H9 (cell line): ENCODE data around the gene RSU1. TPM values are rescaled to one million over a fixed set of nuclear protein-coding genes. Genes with fewer than 3 reads are reported as not detected.
A peak's percentile ranks its signal among the peaks of the same experiment; 100 is the strongest.

Experiments used
- DNase-seq: peaks from one replicate; pipeline ENCODE4 v3.0.0-alpha.2; 2017
- H2AFZ ChIP-seq: one replicate; pipeline ENCODE4 v1.6.1; 2013; ENCODE audit warnings: mild to moderate bottlenecking, low read length, control low read depth, moderate library complexity
- H2AK5ac ChIP-seq: 2 replicates; pipeline ENCODE4 v1.6.1; 2013; ENCODE audit warnings: low read length, control low read depth, mixed read lengths; ENCODE audit not compliant: insufficient read length
- H2BK120ac ChIP-seq: one replicate; pipeline ENCODE4 v1.6.1; 2013; ENCODE audit warnings: low read depth, mild to moderate bottlenecking, low read length, control low read depth, inconsistent platforms; ENCODE audit not compliant: poor library complexity, severe bottlenecking
- H2BK12ac ChIP-seq: 2 replicates; pipeline ENCODE4 v1.6.1; 2013; ENCODE audit warnings: low read length, control low read depth, mixed read lengths, low read depth; ENCODE audit not compliant: insufficient read length
- H2BK15ac ChIP-seq: 2 replicates; pipeline ENCODE4 v1.6.1; 2013; ENCODE audit warnings: low read depth, low read length, control low read depth
- H2BK20ac ChIP-seq: one replicate; pipeline ENCODE4 v1.6.1; 2013; ENCODE audit warnings: low read depth, mild to moderate bottlenecking, low read length, control low read depth, inconsistent platforms; ENCODE audit not compliant: poor library complexity, severe bottlenecking
- H2BK5ac ChIP-seq: 2 replicates; pipeline ENCODE4 v1.6.1; 2013; ENCODE audit warnings: low read length, control low read depth, mixed read lengths; ENCODE audit not compliant: insufficient read length
- H3K14ac ChIP-seq: 2 replicates; pipeline ENCODE4 v1.6.1; 2013; ENCODE audit warnings: low read length, control low read depth; ENCODE audit not compliant: insufficient read depth
- H3K18ac ChIP-seq: 2 replicates; pipeline ENCODE4 v1.6.1; 2013; ENCODE audit warnings: low read depth, mild to moderate bottlenecking, mixed read lengths, low read length, control low read depth; ENCODE audit not compliant: insufficient read length
- H3K23ac ChIP-seq: 2 replicates; pipeline ENCODE4 v1.6.1; 2013; ENCODE audit warnings: low read length, control low read depth, mixed read lengths, low read depth; ENCODE audit not compliant: insufficient read length
- H3K23me2 ChIP-seq: 2 replicates; pipeline ENCODE4 v1.6.1; 2013; ENCODE audit warnings: low read depth, mild to moderate bottlenecking, mixed read lengths, low read length, control low read depth; ENCODE audit not compliant: insufficient read length, poor library complexity, severe bottlenecking
- H3K27ac ChIP-seq: 2 replicates; pipeline ENCODE4 v1.5.1; 2013; ENCODE audit warnings: low read length, control low read depth, mixed read lengths, low read depth; ENCODE audit not compliant: insufficient read length
- H3K27me3 ChIP-seq: 2 replicates; pipeline ENCODE4 v1.6.1; 2013; ENCODE audit warnings: low read length, control low read depth, inconsistent platforms; ENCODE audit not compliant: insufficient read depth
- H3K4ac ChIP-seq: 2 replicates; pipeline ENCODE4 v1.6.1; 2013; ENCODE audit warnings: low read depth, mild to moderate bottlenecking, control low read depth, inconsistent platforms, low read length, moderate library complexity
- H3K4me1 ChIP-seq: 2 replicates; pipeline ENCODE4 v1.6.1; 2013; ENCODE audit warnings: low read length, control low read depth, inconsistent platforms; ENCODE audit not compliant: insufficient read depth
- H3K4me2 ChIP-seq: 2 replicates; pipeline ENCODE4 v1.6.1; 2013; ENCODE audit warnings: low read length, control low read depth, mixed read lengths; ENCODE audit not compliant: insufficient read length, insufficient read depth
- H3K56ac ChIP-seq: 2 replicates; pipeline ENCODE4 v1.6.1; 2013; ENCODE audit warnings: low read depth, mild to moderate bottlenecking, mixed read lengths, low read length, control low read depth; ENCODE audit not compliant: insufficient read length
- H3K79me1 ChIP-seq: 2 replicates; pipeline ENCODE4 v1.6.1; 2013; ENCODE audit warnings: low read depth, mild to moderate bottlenecking, moderate library complexity, low read length, control low read depth, inconsistent platforms; ENCODE audit not compliant: insufficient read depth, poor library complexity, severe bottlenecking
- H3K79me2 ChIP-seq: 2 replicates; pipeline ENCODE4 v1.6.1; 2013; ENCODE audit warnings: low read length, control low read depth, inconsistent platforms; ENCODE audit not compliant: insufficient read depth
- H3K9ac ChIP-seq: 2 replicates; pipeline ENCODE4 v1.6.1; 2013; ENCODE audit warnings: low read length, control low read depth, mixed read lengths; ENCODE audit not compliant: insufficient read length; ENCODE audit errors: extremely low read depth
- H3K9me3 ChIP-seq: one replicate; pipeline ENCODE4 v1.6.1; 2013; ENCODE audit warnings: low read depth, low read length, inconsistent platforms; ENCODE audit not compliant: control insufficient read depth
- H3T11ph ChIP-seq: one replicate; pipeline ENCODE4 v1.6.1; 2013; ENCODE audit warnings: mild to moderate bottlenecking, low read length, control low read depth, inconsistent platforms
- H4K20me1 ChIP-seq: one replicate; pipeline ENCODE4 v1.6.1; 2013; ENCODE audit not compliant: control insufficient read depth, insufficient read length, insufficient read depth
- H4K5ac ChIP-seq: 2 replicates; pipeline ENCODE4 v1.6.1; 2013; ENCODE audit warnings: low read depth, mild to moderate bottlenecking, mixed read lengths, low read length, control low read depth; ENCODE audit not compliant: insufficient read length
- H4K8ac ChIP-seq: replicated peaks from 2 replicates; pipeline ENCODE4 v1.6.1; 2013; ENCODE audit warnings: low read length, control low read depth, mixed read lengths, low read depth; ENCODE audit not compliant: insufficient read length
- H4K91ac ChIP-seq: 2 replicates; pipeline ENCODE4 v1.6.1; 2013; ENCODE audit warnings: low read depth, mild to moderate bottlenecking, moderate library complexity, mixed read lengths, low read length, control low read depth; ENCODE audit not compliant: insufficient read length
- H3K27ac Mint-ChIP-seq, 3 experiments: 2 replicates in 2 of 3; 3 replicates in 1 of 3; pipeline ENCODE4 v1.8.0; 2020 to 2021; ENCODE audit warnings: mixed read lengths in 3 of 3, mild to moderate bottlenecking in 1 of 3, moderate library complexity in 1 of 3
- H3K27me3 Mint-ChIP-seq: 2 replicates; pipeline ENCODE4 v1.8.0; 2021; ENCODE audit warnings: low read depth, mild to moderate bottlenecking, moderate library complexity, mixed read lengths
- H3K36me3 Mint-ChIP-seq, 3 experiments: 2 replicates in 2 of 3; 3 replicates in 1 of 3; pipeline ENCODE4 v1.8.0; 2020 to 2021; ENCODE audit warnings: low read depth in 3 of 3, mixed read lengths in 3 of 3; ENCODE audit not compliant: insufficient read depth in 1 of 3
- H3K4me1 Mint-ChIP-seq, 2 experiments: 2 replicates each; pipeline ENCODE4 v1.8.0; 2020; ENCODE audit warnings: mixed read lengths in 2 of 2
- H3K4me3 Mint-ChIP-seq, 2 experiments: 2 replicates in 1 of 2; 3 replicates in 1 of 2; pipeline ENCODE4 v1.8.0; 2020 to 2021; ENCODE audit warnings: mild to moderate bottlenecking in 2 of 2, mixed read lengths in 2 of 2, moderate library complexity in 1 of 2
- H3K9me3 Mint-ChIP-seq, 2 experiments: 2 replicates in 1 of 2; 3 replicates in 1 of 2; pipeline ENCODE4 v1.8.0; 2020; ENCODE audit warnings: mild to moderate bottlenecking in 2 of 2, mixed read lengths in 2 of 2, moderate library complexity in 1 of 2
- WGBS: extraction: QIAGEN DNeasy Blood & Tissue Kit; methylation state at CpG from one replicate; pipeline ENCODE4 v1.1.7; 2013; ENCODE audit warnings: missing lambda C conversion rate, low lambda C conversion rate, mixed read lengths; ENCODE audit not compliant: insufficient read length; ENCODE audit errors: extremely low coverage; 5-methylcytosine and 5-hydroxymethylcytosine counted together
- total RNA-seq: library from RNA; stranded (reverse); gene quantifications from 2 replicates; pipeline ENCODE4 v1.2.1, GENCODE V29; 2021
- TF ChIP-seq, protein P1 (sequence below): fragments of 200-600 bp; sonication (generic); conservative IDR thresholded peaks from 3 replicates; pipeline ENCODE4 v1.8.0; 2021; ENCODE audit warnings: antibody characterized with exemption, mild to moderate bottlenecking

RSU1 gene
- total RNA-seq, 1 experiment from 2014 or later, result 59.4 TPM

DNA sequence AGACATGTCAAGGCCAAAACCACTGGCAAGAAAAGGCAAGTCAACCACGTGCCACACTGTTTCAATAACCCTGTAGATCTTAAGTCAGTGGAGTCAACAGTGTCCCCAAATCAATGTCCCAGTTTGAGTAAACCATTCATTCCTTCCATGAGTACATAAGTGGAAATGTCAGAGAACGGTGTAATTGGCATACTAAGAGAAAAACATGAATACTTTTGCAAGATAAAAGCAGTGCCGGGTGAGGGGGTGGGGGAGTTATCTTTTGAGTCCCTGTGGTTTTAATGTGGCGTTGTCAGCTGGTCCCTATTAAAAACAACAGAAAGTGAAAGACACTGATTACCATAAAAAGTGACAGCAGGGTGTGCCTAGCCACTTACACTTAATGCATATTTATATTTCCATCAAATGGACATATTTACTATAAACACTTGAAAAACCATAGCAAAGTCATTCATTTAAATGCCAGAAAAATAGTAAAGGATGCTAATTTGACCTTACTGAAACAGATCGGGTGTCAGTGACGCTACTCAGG lies 37.8 kb downstream of the RSU1 start:
- Histone ChIP-seq H3K23ac (no peak overlapping the region), H3K9ac (no peak overlapping the region), H2BK20ac (no peak overlapping the region), H4K8ac (no peak overlapping the region), H2BK15ac (no peak overlapping the region), H2BK5ac (no peak overlapping the region), H2BK12ac (no peak overlapping the region), H2AK5ac (no peak overlapping the region), H3K14ac (no peak overlapping the region), H3K4ac (no peak overlapping the region), H3K56ac (no peak overlapping the region), H2AFZ (no peak overlapping the region), H4K91ac (no peak overlapping the region), H4K5ac (no peak overlapping the region), H4K20me1 (no peaks in the 10 kb centered on the region), H3K4me1 (peaks cover 3% of the 10 kb centered on the region; the same call in 1 of the 2 replicates), H3K23me2 (no peaks in the 10 kb centered on the region), H3K27ac (no peak overlapping the region), H2BK120ac (no peak overlapping the region), H3K18ac (no peak overlapping the region), H3K27me3 (no peaks in the 10 kb centered on the region), H3K4me2 (no peak overlapping the region), H3K79me2 (0 out of 2 replicates have a peak, but pooled peaks cover under 1% of the 10 kb centered on the region), H3K9me3 (no peaks in the 10 kb centered on the region), H3T11ph (no peak overlapping the region), H3K79me1 (no peaks in the 10 kb centered on the region)
- Mint-ChIP-seq H3K27ac (peak overlapping the region in 1 of 3 experiments; percentile 24; a peak in 1 of 7 replicates), H3K36me3 (no peaks in the 10 kb centered on the region; a peak in 1 of 7 replicates), H3K4me1 (peaks cover 24 to 28% of the 10 kb centered on the region in 2 experiments), H3K4me3 (no peak overlapping the region), H3K27me3 (no peaks in the 10 kb centered on the region), H3K9me3 (no peaks in the 10 kb centered on the region)
- TF ChIP-seq, protein P1, sequence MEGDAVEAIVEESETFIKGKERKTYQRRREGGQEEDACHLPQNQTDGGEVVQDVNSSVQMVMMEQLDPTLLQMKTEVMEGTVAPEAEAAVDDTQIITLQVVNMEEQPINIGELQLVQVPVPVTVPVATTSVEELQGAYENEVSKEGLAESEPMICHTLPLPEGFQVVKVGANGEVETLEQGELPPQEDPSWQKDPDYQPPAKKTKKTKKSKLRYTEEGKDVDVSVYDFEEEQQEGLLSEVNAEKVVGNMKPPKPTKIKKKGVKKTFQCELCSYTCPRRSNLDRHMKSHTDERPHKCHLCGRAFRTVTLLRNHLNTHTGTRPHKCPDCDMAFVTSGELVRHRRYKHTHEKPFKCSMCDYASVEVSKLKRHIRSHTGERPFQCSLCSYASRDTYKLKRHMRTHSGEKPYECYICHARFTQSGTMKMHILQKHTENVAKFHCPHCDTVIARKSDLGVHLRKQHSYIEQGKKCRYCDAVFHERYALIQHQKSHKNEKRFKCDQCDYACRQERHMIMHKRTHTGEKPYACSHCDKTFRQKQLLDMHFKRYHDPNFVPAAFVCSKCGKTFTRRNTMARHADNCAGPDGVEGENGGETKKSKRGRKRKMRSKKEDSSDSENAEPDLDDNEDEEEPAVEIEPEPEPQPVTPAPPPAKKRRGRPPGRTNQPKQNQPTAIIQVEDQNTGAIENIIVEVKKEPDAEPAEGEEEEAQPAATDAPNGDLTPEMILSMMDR, result no peak
- DNase-seq, result no peak
- WGBS, result no CpG with 5 or more reads among the region's 6 CpGs
